H54 (cell line): Measurements from ENCODE around the gene EMID1.

ENCODE experiments used
- DNase-seq: peaks from one replicate; pipeline ENCODE4 v3.0.0; 2011; ENCODE audit warnings: low spot score, mixed read lengths; ENCODE audit not compliant: insufficient read length
- FAIRE-seq: peaks from 3 replicates; lab custom pipeline; 2011; peaks lifted over from hg19 to GRCh38; lab: Jason Lieb, UNC
- POLR2A ChIP-seq: IDR thresholded peaks from 2 replicates; pipeline ENCODE4 v1.6.1; 2011; ENCODE audit warnings: low read depth, mild to moderate bottlenecking, low read length

EMID1 gene

DNA sequence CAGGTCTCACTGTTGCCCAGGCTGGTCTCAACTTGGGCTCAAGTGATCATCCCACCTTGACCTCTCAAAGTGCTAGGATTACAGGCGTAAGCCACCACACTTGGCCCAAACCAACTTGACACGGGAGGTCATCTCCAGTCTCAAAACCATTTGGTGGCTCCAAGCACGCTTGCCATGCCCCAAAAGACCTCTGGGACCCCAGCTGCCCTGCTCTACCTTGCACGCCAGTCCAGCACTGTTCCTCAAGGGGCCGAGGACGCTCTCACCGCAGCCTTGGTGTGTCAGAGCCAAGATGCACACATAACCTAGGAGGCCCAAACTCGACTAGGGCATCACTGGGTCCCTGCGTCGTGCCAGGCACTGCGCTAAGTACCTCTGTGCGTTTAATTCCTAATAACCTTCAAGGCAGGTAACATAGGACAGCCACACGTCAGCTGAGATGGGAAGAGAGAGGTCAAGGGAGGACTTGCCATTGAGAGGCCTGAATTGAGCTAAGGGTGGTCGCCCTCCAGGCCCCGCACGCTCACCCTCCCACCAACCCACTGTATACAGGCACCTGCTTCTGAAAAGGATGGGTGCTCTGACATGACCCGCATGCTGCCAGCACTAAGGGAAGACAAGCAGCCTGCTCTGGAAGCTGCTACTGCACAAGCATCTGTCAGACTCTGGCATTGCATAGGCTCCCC, 96.2 kb downstream of the EMID1 start:
- FAIRE-seq (no peak), DNase-seq (no peak)
- no peak for TF ChIP-seq POLR2A

DNA sequence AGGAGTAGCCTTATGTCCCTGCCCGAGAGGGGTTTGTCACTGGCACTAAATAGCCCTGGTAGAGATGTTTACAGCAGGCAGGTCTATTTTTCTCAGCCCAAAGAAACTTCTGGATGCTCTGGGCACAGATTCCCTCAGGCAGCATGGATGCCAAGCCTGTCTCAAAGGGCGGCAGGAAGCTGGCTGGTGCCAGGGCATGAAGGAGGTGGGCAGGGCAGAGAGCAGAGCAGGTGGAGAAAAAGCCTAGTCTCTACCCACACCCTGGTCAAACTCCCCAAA, 96.6 kb downstream of the EMID1 start:
- no peak for TF ChIP-seq POLR2A
- DNase-seq (no peak), FAIRE-seq (no peak)

DNA sequence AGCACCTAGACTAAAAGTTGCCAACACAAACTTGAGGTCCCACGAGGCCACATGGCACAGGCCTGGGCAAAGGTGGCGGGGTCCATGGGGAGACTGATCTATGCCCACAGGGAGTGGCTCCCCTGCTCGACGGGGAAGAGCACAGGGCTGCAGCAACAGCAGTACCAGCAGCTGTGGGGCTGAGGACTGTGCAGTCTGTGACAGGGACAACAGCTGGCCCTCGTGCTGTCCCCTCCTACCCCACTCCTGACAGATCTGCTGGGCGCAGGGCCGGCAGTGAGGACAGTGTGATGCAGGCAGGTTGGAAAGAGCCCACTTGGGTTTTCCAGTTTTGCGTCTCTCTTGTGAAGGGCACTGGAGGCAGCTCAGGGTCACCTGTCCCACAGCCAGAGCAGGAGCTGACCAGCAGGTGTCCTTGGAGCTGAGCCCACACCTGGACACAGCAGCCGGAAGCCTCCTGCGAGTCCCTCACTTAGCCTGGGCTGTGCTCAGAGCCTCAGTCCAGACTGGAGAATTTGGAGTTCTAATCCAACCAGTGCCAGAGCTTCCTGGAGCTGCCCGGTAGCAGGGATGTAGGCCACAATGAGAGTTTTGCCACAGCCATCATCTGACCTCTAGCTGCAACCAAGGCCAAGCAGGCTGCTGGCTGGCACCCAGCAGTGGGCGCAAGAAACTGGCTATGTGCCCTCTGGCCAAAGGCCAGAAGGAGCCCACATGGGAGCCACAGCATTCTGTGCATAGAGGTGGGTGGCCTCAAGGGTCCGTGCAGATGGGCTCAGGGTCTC, 97.2 kb downstream of the EMID1 start:
- no peak for FAIRE-seq
- DNase-seq, result no peak
- no peak for TF ChIP-seq POLR2A

DNA sequence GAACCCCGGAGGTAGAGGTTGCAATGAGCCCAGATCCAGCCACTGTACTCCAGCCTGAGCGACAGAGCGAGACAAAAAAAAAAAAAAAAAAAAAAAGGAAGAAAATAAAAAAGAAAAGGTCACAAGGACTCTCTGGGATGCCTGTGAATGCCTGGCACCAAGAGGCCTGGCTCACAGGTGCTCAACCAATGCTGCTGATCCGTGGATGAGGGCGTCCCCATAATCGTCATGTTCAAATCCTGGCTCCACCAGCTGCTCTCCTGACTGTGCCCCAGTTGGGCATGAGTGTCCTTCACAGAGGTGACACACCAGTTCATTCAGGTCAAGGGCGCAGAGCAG, 100.1 kb downstream of the EMID1 start:
- no peak for TF ChIP-seq POLR2A
- DNase-seq, result no peak
- no peak for FAIRE-seq

DNA sequence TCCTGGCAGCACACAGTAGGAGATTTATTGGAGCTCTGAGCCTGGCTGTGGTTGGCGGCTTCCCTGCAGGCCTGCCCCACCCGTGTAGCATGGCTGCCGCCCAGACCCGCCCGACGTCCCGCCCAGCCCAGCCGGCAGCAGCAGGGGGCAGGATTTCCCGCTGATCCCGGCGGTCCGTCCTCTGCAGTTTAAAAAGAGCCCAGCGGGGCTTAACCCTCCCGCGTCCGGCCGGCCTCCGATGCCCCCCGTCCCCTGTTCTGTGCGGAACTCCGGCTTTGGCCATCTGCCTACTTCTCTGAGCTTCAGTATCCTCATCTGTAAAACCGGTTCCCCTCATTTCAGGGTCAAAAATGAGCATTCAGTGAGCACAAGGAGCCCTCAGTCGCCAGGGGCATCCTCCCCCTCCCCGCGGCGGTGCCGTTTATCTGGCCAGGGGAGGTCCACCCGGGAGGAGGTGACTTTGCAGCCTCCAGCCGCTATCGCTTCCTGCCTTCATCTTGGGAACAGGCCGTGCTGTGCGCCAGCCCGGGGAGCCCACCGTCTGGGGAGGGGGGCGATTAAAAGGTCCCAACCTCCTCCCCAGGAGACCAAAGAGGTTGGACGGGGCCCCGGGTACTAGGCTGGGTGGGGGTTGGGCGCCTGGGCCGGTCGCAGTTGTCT, 100.6 kb downstream of the EMID1 start, which contains the start of gene GAS2L1:
Gene GAS2L1 (plus strand): TSS at position 476 of the 660 bp plus-strand sequence. CDS start 1,456 bp downstream, outside the sequence.
- TF ChIP-seq POLR2A, result no peak; the same call in 1 of the 2 replicates
- FAIRE-seq, result no peak

DNA sequence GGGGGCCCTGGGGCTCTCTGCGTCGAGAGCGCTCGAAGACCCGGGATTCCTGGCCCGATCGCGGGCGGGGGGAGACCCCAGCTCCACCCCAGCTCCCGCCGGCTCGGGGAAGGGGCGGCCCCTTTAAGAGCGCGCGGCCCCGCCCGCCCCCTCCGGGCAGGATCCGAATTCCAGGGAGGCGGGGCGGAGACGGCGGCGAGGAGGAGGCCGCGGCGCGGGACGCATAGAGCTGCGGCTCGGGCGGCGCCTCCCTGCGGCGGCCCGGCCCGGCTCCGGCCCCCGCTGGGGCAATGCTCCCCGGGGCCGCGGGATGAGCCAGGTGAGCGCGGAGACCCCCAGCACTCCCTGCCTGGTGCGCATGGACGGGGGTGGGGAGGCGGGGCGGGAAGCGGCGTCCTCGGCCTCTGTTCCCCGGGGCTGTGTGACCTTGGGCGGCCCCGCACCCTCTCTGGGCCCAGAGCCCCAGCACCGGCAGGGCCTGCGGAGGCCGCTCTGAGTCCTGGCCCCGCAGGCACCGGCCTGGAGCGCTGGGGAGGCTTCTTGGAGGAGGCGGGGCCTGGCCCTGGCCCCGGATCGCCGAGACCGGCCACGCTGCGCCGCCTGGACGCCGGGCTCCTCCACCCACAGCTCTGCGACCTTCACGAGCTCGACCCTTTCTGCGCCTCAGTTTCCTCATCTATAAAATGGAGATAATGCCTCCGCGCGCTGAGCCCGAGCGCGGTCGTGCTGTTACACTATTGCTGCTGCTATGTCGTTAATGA, 101.3 kb downstream of the EMID1 start:
- peak; percentile 62 for DNase-seq
- no peak for FAIRE-seq
- TF ChIP-seq POLR2A, result peak; percentile 68

More for the DNA sequence above, 100.6 kb downstream of the EMID1 start, which contains the start of gene GAS2L1:
- peak; percentile 83 for DNase-seq

DNA sequence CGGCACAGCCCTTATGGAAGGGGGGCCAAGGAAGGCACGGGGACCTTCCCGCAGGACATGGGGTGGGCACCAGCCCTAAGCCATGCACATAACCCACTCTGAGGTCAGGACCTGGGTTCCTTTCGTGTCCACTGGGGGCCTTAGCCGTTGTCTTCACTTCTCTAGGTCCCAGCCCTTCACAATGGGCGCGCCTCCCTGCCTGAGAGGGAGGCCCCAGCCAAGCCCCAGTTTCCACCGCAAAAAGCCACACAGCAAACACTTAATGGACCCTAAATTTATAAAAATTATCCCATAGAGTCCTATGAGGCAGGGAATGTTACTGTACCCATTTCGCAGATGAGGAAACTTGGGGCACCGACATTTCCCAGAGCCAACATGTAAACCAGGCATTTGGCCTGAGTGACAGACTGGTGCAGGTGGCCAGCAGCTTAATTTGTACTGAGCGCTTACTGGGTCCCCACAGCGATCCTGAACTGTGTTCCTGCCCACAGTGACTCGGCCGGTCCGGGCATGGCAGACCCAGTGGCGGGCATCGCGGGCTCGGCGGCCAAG, 102.0 kb downstream of the EMID1 start:
- FAIRE-seq (no peak), DNase-seq (no peak)
- TF ChIP-seq POLR2A, result no peak

DNA sequence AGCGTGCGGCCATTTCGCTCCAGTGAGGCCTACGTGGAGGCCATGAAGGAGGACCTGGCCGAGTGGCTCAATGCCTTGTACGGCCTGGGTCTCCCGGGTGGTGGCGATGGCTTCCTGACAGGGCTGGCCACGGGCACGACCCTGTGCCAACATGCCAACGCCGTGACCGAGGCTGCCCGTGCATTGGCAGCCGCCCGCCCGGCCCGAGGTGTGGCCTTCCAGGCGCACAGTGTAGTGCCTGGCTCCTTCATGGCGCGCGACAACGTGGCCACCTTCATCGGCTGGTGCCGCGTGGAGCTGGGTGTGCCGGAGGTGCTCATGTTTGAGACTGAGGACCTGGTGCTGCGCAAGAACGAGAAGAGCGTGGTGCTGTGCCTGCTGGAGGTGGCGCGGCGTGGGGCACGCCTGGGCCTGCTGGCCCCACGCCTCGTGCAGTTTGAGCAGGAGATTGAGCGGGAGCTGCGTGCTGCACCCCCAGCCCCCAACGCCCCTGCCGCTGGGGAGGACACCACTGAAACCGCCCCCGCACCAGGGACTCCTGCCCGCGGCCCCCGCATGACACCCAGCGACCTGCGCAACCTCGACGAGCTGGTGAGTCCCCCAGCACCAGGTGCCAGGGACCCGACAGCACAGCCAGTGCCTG, 102.6 kb downstream of the EMID1 start:
- DNase-seq, result no peak
- no peak for FAIRE-seq
- no peak for TF ChIP-seq POLR2A

DNA sequence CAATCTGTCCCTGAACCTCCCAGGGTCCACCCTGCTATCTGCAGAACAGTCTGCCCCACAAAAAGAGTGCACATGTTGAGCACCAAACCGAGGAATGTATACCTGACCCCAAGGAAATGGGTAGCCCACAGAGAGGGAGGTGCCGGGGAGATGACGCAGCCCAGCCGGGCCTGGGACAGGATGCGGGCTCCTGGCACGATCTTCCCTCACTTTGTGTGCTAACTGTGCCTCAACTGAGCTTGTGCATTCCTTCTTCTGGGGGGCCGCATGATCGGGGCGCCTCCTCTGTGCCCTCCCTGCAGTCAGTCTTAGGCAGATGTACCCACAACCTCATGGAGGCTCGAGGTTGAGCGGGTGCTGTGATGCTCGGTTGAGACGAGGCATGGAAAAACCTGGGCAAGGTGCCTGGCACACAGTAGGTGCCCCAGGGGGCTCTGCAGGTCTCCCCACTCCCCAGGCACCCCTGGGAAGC, 103.1 kb downstream of the EMID1 start:
- peak; percentile 82 for DNase-seq
- FAIRE-seq, result no peak
- no peak for TF ChIP-seq POLR2A
